ENCODE data around the gene KCNMB3.

The KCNMB3 gene

DNA sequence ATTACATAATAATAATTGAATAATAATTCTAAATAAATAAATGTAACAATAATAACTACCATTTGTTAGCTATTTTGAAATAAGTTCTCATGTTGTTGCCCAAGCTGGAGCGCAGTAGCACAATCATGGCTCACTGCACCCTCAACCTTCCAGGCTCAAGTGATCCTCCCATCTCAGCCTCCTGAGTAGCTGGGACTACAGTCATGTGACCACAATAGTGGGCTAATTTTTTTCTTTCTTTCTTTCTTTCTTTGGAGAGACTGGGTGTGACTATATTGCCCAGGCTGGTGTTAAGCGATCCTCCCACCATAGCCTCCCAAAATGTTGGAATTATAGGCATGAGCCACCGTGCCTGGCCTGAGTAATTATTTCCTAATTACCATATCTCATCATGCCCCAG lies 30.9 kb upstream of the KCNMB3 start:
- Histone ChIP-seq H2BK12ac (ENCODE audit: low read length) (no peak overlapping the region), H3K23ac (ENCODE audit: low read depth, low read length, poor library complexity) (no peak overlapping the region), H3K36me3 (replicated peaks in 1 of 2; ENCODE audit: control insufficient read depth in 2 of 2, insufficient read depth in 2 of 2, low read length in 2 of 2) (no peaks in the 10 kb centered on the region), H3K9ac (ENCODE audit: low read depth, low read length, poor library complexity) (no peak overlapping the region), H4K8ac (ENCODE audit: low read depth, low read length) (no peak overlapping the region), H3K4me2 (ENCODE audit: insufficient read depth, low read length, poor library complexity, severe bottlenecking) (no peak overlapping the region), H2BK5ac (ENCODE audit: low read length) (no peak overlapping the region), H3K14ac (ENCODE audit: low read length) (no peak overlapping the region), H2AK5ac (ENCODE audit: low read depth, low read length) (no peak overlapping the region), H2AFZ (ENCODE audit: low read length) (no peak overlapping the region), H3K4me3 (ENCODE audit: low read length in 2 of 2) (no peak overlapping the region), H3K18ac (ENCODE audit: low read length) (no peak overlapping the region), H3K9me3 (replicated peaks in 1 of 2; ENCODE audit: control insufficient read depth in 2 of 2, insufficient read depth in 1 of 2, low read depth in 1 of 2, low read length in 2 of 2) (no peaks in the 10 kb centered on the region), H3K4ac (ENCODE audit: low read length) (no peak overlapping the region), H3K27ac (replicated peaks; ENCODE audit: low read length) (no peak overlapping the region), H3K27me3 (ENCODE audit: control insufficient read depth in 3 of 3, insufficient read depth in 3 of 3, low read depth in 1 of 3, low read length in 3 of 3) (peaks cover 0 to 3% (median 0%) of the 10 kb centered on the region in 3 experiments), H2BK120ac (ENCODE audit: low read depth, low read length) (no peak overlapping the region), H3K4me1 (ENCODE audit: control insufficient read depth in 2 of 2, insufficient read depth in 1 of 2, low read depth in 1 of 2, low read length in 2 of 2) (no peaks in the 10 kb centered on the region), H2BK15ac (ENCODE audit: low read length) (no peak overlapping the region), H4K91ac (ENCODE audit: low read depth, low read length, poor library complexity) (no peak overlapping the region), H3K79me1 (ENCODE audit: low read depth, low read length) (no peaks in the 10 kb centered on the region)
- WGBS, 2 donors (ENCODE audit: extremely low coverage in 2 of 2, insufficient read length in 2 of 2, insufficient replicate concordance in 1 of 2), result no CpG with 5 or more reads among the region's 3 CpGs
- DNase-seq (ENCODE audit: low spot score), result no peak

DNA sequence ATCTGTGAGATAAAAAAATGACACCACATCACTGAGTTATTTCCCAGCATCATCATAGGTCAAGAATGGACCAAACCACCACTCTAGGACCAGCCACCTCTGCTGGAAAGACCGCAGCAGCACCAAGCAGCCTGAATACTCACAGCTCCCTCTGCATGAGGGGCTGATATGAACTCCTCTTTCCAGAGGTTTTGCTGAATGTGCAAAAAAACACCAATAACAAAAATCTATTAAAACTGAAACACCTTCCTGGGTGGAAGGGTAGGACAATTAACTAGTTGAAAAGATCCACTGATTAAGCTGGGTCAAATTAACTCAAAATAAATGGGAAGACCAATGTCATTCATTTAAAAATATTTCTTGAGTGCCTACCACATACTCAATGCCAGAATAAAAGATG lies 28.9 kb upstream of the KCNMB3 start:
- Histone ChIP-seq H3K4me3 (ENCODE audit: low read length in 2 of 2) (no peak overlapping the region), H2BK120ac (ENCODE audit: low read depth, low read length) (no peak overlapping the region), H2AFZ (ENCODE audit: low read length) (no peak overlapping the region), H3K79me1 (ENCODE audit: low read depth, low read length) (no peaks in the 10 kb centered on the region), H3K23ac (ENCODE audit: low read depth, low read length, poor library complexity) (no peak overlapping the region), H3K9me3 (replicated peaks in 1 of 2; ENCODE audit: control insufficient read depth in 2 of 2, insufficient read depth in 1 of 2, low read depth in 1 of 2, low read length in 2 of 2) (no peaks in the 10 kb centered on the region), H2BK15ac (ENCODE audit: low read length) (no peak overlapping the region), H3K9ac (ENCODE audit: low read depth, low read length, poor library complexity) (no peak overlapping the region), H3K18ac (ENCODE audit: low read length) (no peak overlapping the region), H3K4me1 (ENCODE audit: control insufficient read depth in 2 of 2, insufficient read depth in 1 of 2, low read depth in 1 of 2, low read length in 2 of 2) (no peaks in the 10 kb centered on the region), H2AK5ac (ENCODE audit: low read depth, low read length) (no peak overlapping the region), H3K14ac (ENCODE audit: low read length) (no peak overlapping the region), H3K4ac (ENCODE audit: low read length) (no peak overlapping the region), H2BK5ac (ENCODE audit: low read length) (no peak overlapping the region), H3K4me2 (ENCODE audit: insufficient read depth, low read length, poor library complexity, severe bottlenecking) (no peak overlapping the region), H3K36me3 (replicated peaks in 1 of 2; ENCODE audit: control insufficient read depth in 2 of 2, insufficient read depth in 2 of 2, low read length in 2 of 2) (no peaks in the 10 kb centered on the region), H4K8ac (ENCODE audit: low read depth, low read length) (no peak overlapping the region), H2BK12ac (ENCODE audit: low read length) (no peak overlapping the region), H3K27me3 (ENCODE audit: control insufficient read depth in 3 of 3, insufficient read depth in 3 of 3, low read depth in 1 of 3, low read length in 3 of 3) (peaks cover 0 to 3% (median 0%) of the 10 kb centered on the region in 3 experiments), H3K27ac (replicated peaks; ENCODE audit: low read length) (no peak overlapping the region), H4K91ac (ENCODE audit: low read depth, low read length, poor library complexity) (no peak overlapping the region)
- DNase-seq (ENCODE audit: low spot score), result no peak
- WGBS, 2 donors (ENCODE audit: extremely low coverage in 2 of 2, insufficient read length in 2 of 2, insufficient replicate concordance in 1 of 2), result no CpG with 5 or more reads among the region's 1 CpG

DNA sequence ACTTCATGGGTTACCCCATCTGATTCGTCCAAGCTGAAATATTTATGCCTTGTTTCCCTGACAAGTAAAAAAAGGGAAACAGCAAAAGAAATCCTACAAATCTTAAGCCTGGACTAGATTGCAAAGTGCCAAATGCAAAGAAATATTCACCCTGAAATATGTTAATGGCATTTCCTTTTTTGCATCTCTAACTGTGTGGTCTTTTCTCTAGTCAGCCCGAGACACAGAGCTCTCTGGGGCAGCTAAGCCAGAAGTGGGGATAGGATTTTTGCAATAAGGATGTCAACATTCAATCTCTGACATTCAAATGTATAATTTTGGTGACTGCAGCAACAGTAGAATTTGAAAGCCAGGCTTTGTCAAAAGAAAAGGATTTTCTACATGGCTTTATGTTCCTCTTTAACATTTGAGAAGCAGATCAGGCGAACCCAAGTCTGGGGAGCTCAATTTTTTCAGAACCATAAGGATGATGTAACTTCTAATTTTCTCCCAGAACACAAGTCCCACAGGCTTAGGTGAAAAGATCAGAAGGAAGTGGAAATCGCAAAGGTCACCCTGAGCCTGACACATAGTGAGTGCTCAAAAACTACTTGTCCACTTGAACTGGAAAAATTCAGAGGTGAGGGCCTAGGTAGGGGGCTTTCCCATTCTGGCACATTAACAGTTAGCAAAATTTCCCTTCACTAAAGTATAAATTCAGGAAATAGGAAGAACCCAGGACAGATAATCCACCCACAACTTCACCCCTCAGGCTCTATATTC lies 28.2 kb upstream of the KCNMB3 start:
- no peak overlapping the region for H2AK5ac ChIP-seq (ENCODE audit: low read depth, low read length)
- no peak overlapping the region for H3K23ac ChIP-seq (ENCODE audit: low read depth, low read length, poor library complexity)
- H3K27ac ChIP-seq (replicated peaks; ENCODE audit: low read length), result no peak overlapping the region
- no peak overlapping the region for H2BK5ac ChIP-seq (ENCODE audit: low read length)
- peaks cover 0 to 3% (median 0%) of the 10 kb centered on the region in 3 experiments for H3K27me3 ChIP-seq (ENCODE audit: control insufficient read depth in 3 of 3, insufficient read depth in 3 of 3, low read depth in 1 of 3, low read length in 3 of 3)
- H2BK15ac ChIP-seq (ENCODE audit: low read length), result no peak overlapping the region
- H3K36me3 ChIP-seq (replicated peaks in 1 of 2; ENCODE audit: control insufficient read depth in 2 of 2, insufficient read depth in 2 of 2, low read length in 2 of 2), result no peaks in the 10 kb centered on the region
- H3K18ac ChIP-seq (ENCODE audit: low read length), result no peak overlapping the region
- no peaks in the 10 kb centered on the region for H3K4me1 ChIP-seq (ENCODE audit: control insufficient read depth in 2 of 2, insufficient read depth in 1 of 2, low read depth in 1 of 2, low read length in 2 of 2)
- H3K79me1 ChIP-seq (ENCODE audit: low read depth, low read length), result no peaks in the 10 kb centered on the region
- DNase-seq (ENCODE audit: low spot score), result no peak
- no peak overlapping the region for H2BK12ac ChIP-seq (ENCODE audit: low read length)
- H3K4me3 ChIP-seq (ENCODE audit: low read length in 2 of 2), result no peak overlapping the region
- no CpG with 5 or more reads among the region's 4 CpGs for WGBS, 2 donors (ENCODE audit: extremely low coverage in 2 of 2, insufficient read length in 2 of 2, insufficient replicate concordance in 1 of 2)
- no peak overlapping the region for H3K14ac ChIP-seq (ENCODE audit: low read length)
- no peak overlapping the region for H4K8ac ChIP-seq (ENCODE audit: low read depth, low read length)
- H2BK120ac ChIP-seq (ENCODE audit: low read depth, low read length), result no peak overlapping the region
- H3K9ac ChIP-seq (ENCODE audit: low read depth, low read length, poor library complexity), result no peak overlapping the region
- H3K4me2 ChIP-seq (ENCODE audit: insufficient read depth, low read length, poor library complexity, severe bottlenecking), result no peak overlapping the region
- H4K91ac ChIP-seq (ENCODE audit: low read depth, low read length, poor library complexity), result no peak overlapping the region
- H3K4ac ChIP-seq (ENCODE audit: low read length), result no peak overlapping the region
- H3K9me3 ChIP-seq (replicated peaks in 1 of 2; ENCODE audit: control insufficient read depth in 2 of 2, insufficient read depth in 1 of 2, low read depth in 1 of 2, low read length in 2 of 2), result no peaks in the 10 kb centered on the region
- no peak overlapping the region for H2AFZ ChIP-seq (ENCODE audit: low read length)

DNA sequence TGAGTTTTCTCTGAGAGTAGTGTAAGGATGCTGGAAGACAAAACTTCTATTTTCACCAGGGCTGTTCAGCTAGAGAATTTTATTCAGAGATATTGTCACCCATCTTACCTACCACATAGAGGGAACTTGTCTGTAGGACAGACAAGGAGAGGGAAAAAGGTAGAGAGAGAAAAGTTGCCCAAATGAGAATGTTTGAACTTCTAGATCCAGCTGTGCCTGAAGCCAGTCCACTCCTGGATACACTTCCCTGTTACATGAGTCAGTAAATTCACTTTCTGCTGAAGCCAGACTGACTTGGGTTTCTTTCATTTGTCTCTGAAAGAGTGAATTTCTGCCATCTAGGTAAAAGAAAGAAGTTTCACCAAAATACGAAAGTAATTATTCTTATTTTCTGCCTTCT lies 27.2 kb upstream of the KCNMB3 start:
- H3K36me3 ChIP-seq (replicated peaks in 1 of 2; ENCODE audit: control insufficient read depth in 2 of 2, insufficient read depth in 2 of 2, low read length in 2 of 2), result no peaks in the 10 kb centered on the region
- no peak overlapping the region for H2BK15ac ChIP-seq (ENCODE audit: low read length)
- H3K27ac ChIP-seq (replicated peaks; ENCODE audit: low read length), result no peak overlapping the region

More for the DNA sequence above, 27.2 kb upstream of the KCNMB3 start:
- Histone ChIP-seq H3K27me3 (ENCODE audit: control insufficient read depth in 3 of 3, insufficient read depth in 3 of 3, low read depth in 1 of 3, low read length in 3 of 3) (peaks cover 0 to 3% (median 0%) of the 10 kb centered on the region in 3 experiments), H4K8ac (ENCODE audit: low read depth, low read length) (no peak overlapping the region), H3K79me1 (ENCODE audit: low read depth, low read length) (no peaks in the 10 kb centered on the region), H2BK120ac (ENCODE audit: low read depth, low read length) (no peak overlapping the region), H3K14ac (ENCODE audit: low read length) (no peak overlapping the region), H3K23ac (ENCODE audit: low read depth, low read length, poor library complexity) (no peak overlapping the region), H2BK12ac (ENCODE audit: low read length) (no peak overlapping the region), H3K9ac (ENCODE audit: low read depth, low read length, poor library complexity) (no peak overlapping the region), H2AFZ (ENCODE audit: low read length) (no peak overlapping the region), H3K18ac (ENCODE audit: low read length) (no peak overlapping the region), H3K4me2 (ENCODE audit: insufficient read depth, low read length, poor library complexity, severe bottlenecking) (no peak overlapping the region), H3K9me3 (replicated peaks in 1 of 2; ENCODE audit: control insufficient read depth in 2 of 2, insufficient read depth in 1 of 2, low read depth in 1 of 2, low read length in 2 of 2) (no peaks in the 10 kb centered on the region), H3K4ac (ENCODE audit: low read length) (no peak overlapping the region), H3K4me3 (ENCODE audit: low read length in 2 of 2) (no peak overlapping the region), H4K91ac (ENCODE audit: low read depth, low read length, poor library complexity) (no peak overlapping the region), H2AK5ac (ENCODE audit: low read depth, low read length) (no peak overlapping the region), H3K4me1 (ENCODE audit: control insufficient read depth in 2 of 2, insufficient read depth in 1 of 2, low read depth in 1 of 2, low read length in 2 of 2) (no peaks in the 10 kb centered on the region), H2BK5ac (ENCODE audit: low read length) (no peak overlapping the region)
- no CpG with 5 or more reads among the region's 1 CpG for WGBS, 2 donors (ENCODE audit: extremely low coverage in 2 of 2, insufficient read length in 2 of 2, insufficient replicate concordance in 1 of 2)
- DNase-seq (ENCODE audit: low spot score), result no peak

All from neuronal stem cell (in vitro differentiated cells).